ENCODE measurements around the gene BAD. TPM values are rescaled to one million over a fixed set of nuclear protein-coding genes. Genes with fewer than 3 reads are reported as not detected.

Gene BAD
- total RNA-seq, 1 experiment from 2014 or later: 154 TPM

GRCh38 chr11:64230171-64230984, 54.1 kb downstream of the BAD start, which contains the start of gene DNAJC4:
TSS of gene DNAJC4 (plus strand) at chr11:64230548. CDS start at chr11:64230855, 307 bp downstream.
- Histone ChIP-seq H3K4me1 (replicated peaks) (peaks cover 50% of the 10 kb centered on the region), H3K27ac (peak within 1 kb of the TSS; percentile 35), H3K27me3 (replicated peaks) (no peaks in the 10 kb centered on the region), H3K4me3 (peak within 1 kb of the TSS; percentile 66), H3K9me3 (replicated peaks) (0 out of 2 replicates have a peak, but pooled peaks cover 5% of the 10 kb centered on the region), H3K36me3 (peaks cover 28% of the 10 kb centered on the region)
- peak; percentile 94 for DNase-seq (ENCODE audit: low read depth in 1 of 2, low spot score in 2 of 2)

- DNase-seq (ENCODE audit: low read depth in 1 of 2, low spot score in 2 of 2): no peak
- Histone ChIP-seq H3K4me3 (peak overlapping the region; percentile 66), H3K4me1 (replicated peaks) (peaks cover 49% of the 10 kb centered on the region), H3K27me3 (replicated peaks) (no peaks in the 10 kb centered on the region), H3K27ac (no peak overlapping the region), H3K9me3 (replicated peaks) (0 out of 2 replicates have a peak, but pooled peaks cover 5% of the 10 kb centered on the region), H3K36me3 (peaks cover 26% of the 10 kb centered on the region)
Measured at GRCh38 chr11:64229744-64230170, 54.7 kb downstream of the BAD start.

- no peak for DNase-seq (ENCODE audit: low read depth in 1 of 2, low spot score in 2 of 2)
- Histone ChIP-seq H3K4me3 (no peak overlapping the region), H3K27me3 (replicated peaks) (no peaks in the 10 kb centered on the region), H3K9me3 (replicated peaks) (0 out of 2 replicates have a peak, but pooled peaks cover 5% of the 10 kb centered on the region), H3K4me1 (replicated peaks) (peaks cover 52% of the 10 kb centered on the region), H3K36me3 (peaks cover 31% of the 10 kb centered on the region), H3K27ac (no peak overlapping the region)
Measured at GRCh38 chr11:64229090-64229743, 55.2 kb downstream of the BAD start.

- no peaks in the 10 kb centered on the region for H3K27me3 ChIP-seq (replicated peaks)
- no peak overlapping the region for H3K27ac ChIP-seq
- H3K4me1 ChIP-seq (replicated peaks): peaks cover 47% of the 10 kb centered on the region
- H3K36me3 ChIP-seq: peaks cover 47% of the 10 kb centered on the region
- no peak for DNase-seq (ENCODE audit: low read depth in 1 of 2, low spot score in 2 of 2)
- H3K9me3 ChIP-seq (replicated peaks): 0 out of 2 replicates have a peak, but pooled peaks cover 5% of the 10 kb centered on the region
- peak overlapping the region; percentile 66; the same call in 1 of the 2 replicates for H3K4me3 ChIP-seq
Measured at GRCh38 chr11:64227405-64227956, 57.0 kb downstream of the BAD start.

GRCh38 chr11:64226507-64227051, 57.9 kb downstream of the BAD start:
- 0 out of 2 replicates have a peak, but pooled peaks cover 5% of the 10 kb centered on the region for H3K9me3 ChIP-seq (replicated peaks)
- H3K36me3 ChIP-seq: peaks cover 51% of the 10 kb centered on the region
- peak overlapping the region; percentile 67 for H3K27ac ChIP-seq
- no peak for DNase-seq (ENCODE audit: low read depth in 1 of 2, low spot score in 2 of 2)
- peak overlapping the region; percentile 66 for H3K4me3 ChIP-seq
- no peaks in the 10 kb centered on the region for H3K27me3 ChIP-seq (replicated peaks)
- peaks cover 47% of the 10 kb centered on the region for H3K4me1 ChIP-seq (replicated peaks)

DNA sequence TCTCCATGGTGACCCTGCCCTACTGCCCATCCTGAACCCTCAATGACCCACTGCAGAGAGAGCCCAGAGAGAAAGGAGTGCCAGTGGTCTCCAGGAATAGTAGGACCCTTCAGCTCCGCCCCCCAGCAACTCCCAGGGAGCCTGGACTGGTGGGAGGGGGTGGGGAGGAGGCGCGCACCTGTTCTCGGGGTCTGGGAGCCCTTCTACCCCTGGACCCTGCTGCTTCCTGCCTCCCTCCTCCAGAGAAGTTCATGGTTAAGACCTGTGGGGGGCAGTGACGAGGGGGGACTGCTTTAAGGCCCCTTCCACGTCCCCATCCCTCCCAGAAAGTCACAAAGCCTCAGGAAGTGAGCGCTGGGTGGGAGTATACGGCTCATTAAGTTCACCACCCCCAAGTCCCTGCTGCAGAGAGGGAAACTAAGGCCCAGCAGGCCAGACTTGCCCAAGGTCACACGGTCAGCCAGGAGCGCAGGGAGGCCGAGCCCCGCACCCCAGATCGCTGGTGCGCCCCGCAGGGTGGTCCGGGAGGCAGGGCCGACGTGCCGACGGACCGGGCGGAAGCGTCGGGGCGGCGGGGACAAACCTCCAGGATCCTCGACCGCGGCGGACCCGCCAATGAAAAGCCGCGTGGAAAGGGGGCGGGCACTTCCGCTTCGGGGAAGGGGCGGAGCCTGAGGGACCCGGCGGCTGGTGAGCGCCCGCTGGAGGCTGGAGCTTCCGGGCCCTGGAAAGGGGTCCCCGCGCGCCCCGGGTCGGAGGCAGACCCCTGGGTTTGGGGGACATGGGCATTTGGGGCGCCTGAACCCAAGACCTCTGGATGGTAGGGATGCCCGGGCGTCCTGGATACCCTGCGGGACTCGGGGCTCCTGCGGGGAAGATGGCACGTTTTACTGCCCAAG, 58.6 kb downstream of the BAD start, which contains the start of the genes NUDT22 and TRPT1:
NUDT22 (plus strand) TSS at position 667 of the 899 bp plus-strand sequence. CDS start 379 bp downstream, outside the sequence.
TRPT1 (minus strand) TSS at position 579 of the 899 bp plus-strand sequence; CDS start at position 253, 326 bp downstream.
- peaks cover 58% of the 10 kb centered on the region for H3K36me3 ChIP-seq
- H3K27me3 ChIP-seq (replicated peaks): no peaks in the 10 kb centered on the region
- H3K4me3 ChIP-seq: peak within 1 kb of the TSS; percentile 66
- H3K9me3 ChIP-seq (replicated peaks): 0 out of 2 replicates have a peak, but pooled peaks cover 5% of the 10 kb centered on the region
- peak within 1 kb of the TSS; percentile 67 for H3K27ac ChIP-seq
- DNase-seq (ENCODE audit: low read depth in 1 of 2, low spot score in 2 of 2): peak; percentile 94 to 96
- peaks cover 43% of the 10 kb centered on the region for H3K4me1 ChIP-seq (replicated peaks)

GRCh38 chr11:64224891-64225607, 59.4 kb downstream of the BAD start:
- peak in 1 of 2 experiments; percentile 53 for DNase-seq (ENCODE audit: low read depth in 1 of 2, low spot score in 2 of 2)
- Histone ChIP-seq H3K27ac (no peak overlapping the region), H3K9me3 (replicated peaks) (0 out of 2 replicates have a peak, but pooled peaks cover 5% of the 10 kb centered on the region), H3K4me3 (peak overlapping the region; percentile 66), H3K27me3 (replicated peaks) (no peaks in the 10 kb centered on the region), H3K4me1 (replicated peaks) (peaks cover 37% of the 10 kb centered on the region), H3K36me3 (peaks cover 66% of the 10 kb centered on the region)

- Histone ChIP-seq H3K4me3 (no peak overlapping the region), H3K9me3 (replicated peaks) (0 out of 2 replicates have a peak, but pooled peaks cover 5% of the 10 kb centered on the region), H3K27me3 (replicated peaks) (no peaks in the 10 kb centered on the region), H3K27ac (no peak overlapping the region), H3K4me1 (replicated peaks) (peaks cover 29% of the 10 kb centered on the region), H3K36me3 (peaks cover 70% of the 10 kb centered on the region)
- DNase-seq (ENCODE audit: low read depth in 1 of 2, low spot score in 2 of 2): peak in 1 of 2 experiments; percentile 54
Measured at GRCh38 chr11:64224151-64224890, 60.1 kb downstream of the BAD start.

- H3K4me3 ChIP-seq: no peak overlapping the region
- H3K36me3 ChIP-seq: peaks cover 66% of the 10 kb centered on the region
- H3K4me1 ChIP-seq (replicated peaks): peaks cover 28% of the 10 kb centered on the region
- 0 out of 2 replicates have a peak, but pooled peaks cover 5% of the 10 kb centered on the region for H3K9me3 ChIP-seq (replicated peaks)
- no peak overlapping the region for H3K27ac ChIP-seq
- DNase-seq (ENCODE audit: low read depth in 1 of 2, low spot score in 2 of 2): peak in 1 of 2 experiments; percentile 49
- H3K27me3 ChIP-seq (replicated peaks): no peaks in the 10 kb centered on the region
Measured at GRCh38 chr11:64223001-64223651, 61.3 kb downstream of the BAD start.

- H3K9me3 ChIP-seq (replicated peaks): 0 out of 2 replicates have a peak, but pooled peaks cover 5% of the 10 kb centered on the region
- H3K36me3 ChIP-seq: peaks cover 66% of the 10 kb centered on the region
- no peak overlapping the region for H3K27ac ChIP-seq
- H3K4me1 ChIP-seq (replicated peaks): peaks cover 28% of the 10 kb centered on the region
- H3K4me3 ChIP-seq: no peak overlapping the region
- no peaks in the 10 kb centered on the region for H3K27me3 ChIP-seq (replicated peaks)
- no peak for DNase-seq (ENCODE audit: low read depth in 1 of 2, low spot score in 2 of 2)
Measured at GRCh38 chr11:64222651-64223000, 61.8 kb downstream of the BAD start.

DNA sequence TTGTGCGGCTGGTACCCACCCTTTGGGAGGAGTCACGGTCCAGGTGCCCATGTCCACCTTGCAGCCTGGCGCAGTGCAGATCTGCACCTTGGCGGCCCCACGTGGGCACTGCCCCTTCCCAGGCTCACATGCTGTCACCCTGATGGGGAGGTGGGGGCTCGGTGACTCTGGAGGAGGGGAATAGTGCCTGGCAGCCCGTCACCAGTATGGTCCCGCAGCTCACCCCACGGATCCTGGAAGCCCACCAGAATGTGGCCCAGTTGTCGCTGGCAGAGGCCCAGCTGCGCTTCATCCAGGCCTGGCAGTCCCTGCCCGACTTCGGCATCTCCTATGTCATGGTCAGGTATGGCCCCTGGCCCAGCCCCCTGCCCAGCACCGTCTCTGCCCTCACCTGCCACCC, 63.7 kb downstream of the BAD start:
- no peaks in the 10 kb centered on the region for H3K9me3 ChIP-seq (replicated peaks)
- DNase-seq (ENCODE audit: low read depth in 1 of 2, low spot score in 2 of 2): peak in 1 of 2 experiments; percentile 47
- no peak overlapping the region for H3K4me3 ChIP-seq
- no peaks in the 10 kb centered on the region for H3K27me3 ChIP-seq (replicated peaks)
- H3K4me1 ChIP-seq (replicated peaks): peaks cover 13% of the 10 kb centered on the region
- H3K27ac ChIP-seq: no peak overlapping the region
- peaks cover 56% of the 10 kb centered on the region for H3K36me3 ChIP-seq
